ENCODE results near the gene NEURL1.

The NEURL1 gene

GRCh38 chr10:103493362-103493915 is at the start of gene NEURL1:
TSS of gene NEURL1 (plus strand) at chr10:103493705. CDS start at chr10:103494388, 683 bp downstream.
- ATAC-seq, result no peak

GRCh38 chr10:103444478-103444877 is 49.0 kb upstream of the NEURL1 start:
- ATAC-seq, result no peak

- ATAC-seq, result no peak
Observed at GRCh38 chr10:103445366-103445765, 48.1 kb upstream of the NEURL1 start.

- ATAC-seq, result no peak
Observed at GRCh38 chr10:103445767-103446567, 47.5 kb upstream of the NEURL1 start.

- no peak for ATAC-seq
Observed at GRCh38 chr10:103447187-103447586, 46.3 kb upstream of the NEURL1 start.

- no peak for ATAC-seq
Observed at GRCh38 chr10:103448746-103449145, 44.8 kb upstream of the NEURL1 start.

GRCh38 chr10:103449208-103450144 is 44.0 kb upstream of the NEURL1 start:
- no peak for ATAC-seq

- ATAC-seq, result no peak
Observed at GRCh38 chr10:103450201-103450695, 43.3 kb upstream of the NEURL1 start.

GRCh38 chr10:103451091-103451813 is 42.3 kb upstream of the NEURL1 start:
- peak; percentile 63 to 70 for ATAC-seq

GRCh38 chr10:103451831-103452505 is 41.5 kb upstream of the NEURL1 start, which contains the start of gene CALHM2:
TSS of gene CALHM2 (minus strand) at chr10:103452370. CDS start at chr10:103449941, 2,429 bp downstream.
- peak; percentile 72 to 79 for ATAC-seq

- ATAC-seq, result no peak
Observed at GRCh38 chr10:103452506-103453230, 40.8 kb upstream of the NEURL1 start.

GRCh38 chr10:103454026-103454425 is 39.5 kb upstream of the NEURL1 start:
- no peak for ATAC-seq

GRCh38 chr10:103455235-103455634 is 38.3 kb upstream of the NEURL1 start:
- no peak for ATAC-seq

GRCh38 chr10:103456074-103456660 is 37.3 kb upstream of the NEURL1 start:
- no peak for ATAC-seq

- no peak for ATAC-seq
Observed at GRCh38 chr10:103457176-103457712, 36.3 kb upstream of the NEURL1 start.

- ATAC-seq, result no peak
Observed at GRCh38 chr10:103457896-103458583, 35.5 kb upstream of the NEURL1 start.

GRCh38 chr10:103458720-103459119 is 34.8 kb upstream of the NEURL1 start, which contains the start of gene CALHM1:
TSS of gene CALHM1 (minus strand) at chr10:103458900. CDS start at chr10:103458751, 149 bp downstream.
- ATAC-seq, result peak in 1 of 2 donors; percentile 35

- no peak for ATAC-seq
Observed at GRCh38 chr10:103459615-103460014, 33.9 kb upstream of the NEURL1 start.

- no peak for ATAC-seq
Observed at GRCh38 chr10:103463499-103463898, 30.0 kb upstream of the NEURL1 start.

Measured in activated CD4-positive, CD25-positive, alpha-beta regulatory T cell treated with anti-CD3 and anti-CD28 coated beads, Interleukin-2, amount 50 U/mL, for 24 hours (primary cell).